Osteoblast (primary cell): ENCODE data around the gene RFC3. TPM values are rescaled to one million over a fixed set of nuclear protein-coding genes. Genes with fewer than 3 reads are reported as not detected.
"Not testable (repeated sequence)": the region's sequence is repeated elsewhere in the genome, so short reads cannot be mapped to it uniquely, and the experiment has no call there.

Experiments used
- DNase-seq: peaks from one replicate; pipeline ENCODE4 v3.0.0; 2011; ENCODE audit warnings: low spot score, mixed read lengths; ENCODE audit not compliant: insufficient read length; ENCODE audit errors: missing footprints
- H2AFZ ChIP-seq: 2 replicates; pipeline ENCODE4 v1.6.0; 2011; ENCODE audit warnings: mild to moderate bottlenecking, low read length
- H3K27ac ChIP-seq: 2 replicates; pipeline ENCODE4 v1.5.1; 2011; ENCODE audit warnings: mild to moderate bottlenecking, low read depth, low read length, moderate library complexity
- H3K27me3 ChIP-seq: 2 replicates; pipeline ENCODE4 v1.6.0; 2012; ENCODE audit warnings: mild to moderate bottlenecking, control low read depth, inconsistent platforms, low read length, moderate library complexity; ENCODE audit not compliant: insufficient read depth
- H3K36me3 ChIP-seq: 2 replicates; pipeline ENCODE4 v1.5.1; 2011; ENCODE audit warnings: mild to moderate bottlenecking, low read length, control low read depth, moderate library complexity; ENCODE audit not compliant: insufficient read depth
- H3K4me1 ChIP-seq: 2 replicates; pipeline ENCODE4 v1.5.1; 2011; ENCODE audit warnings: mild to moderate bottlenecking, low read length, control low read depth, moderate library complexity; ENCODE audit not compliant: insufficient read depth
- H3K4me2 ChIP-seq: 2 replicates; pipeline ENCODE4 v1.6.0; 2011; ENCODE audit warnings: mild to moderate bottlenecking, low read length; ENCODE audit not compliant: insufficient read depth
- H3K4me3 ChIP-seq: fragments of 200-600 bp; sonication (generic); 3 replicates; pipeline ENCODE4 v1.5.1; 2012; ENCODE audit warnings: mild to moderate bottlenecking, low read length, inconsistent platforms; ENCODE audit not compliant: insufficient read depth
- H3K79me2 ChIP-seq: 2 replicates; pipeline ENCODE4 v1.6.0; 2012; ENCODE audit warnings: mild to moderate bottlenecking, low read length, control low read depth, inconsistent platforms; ENCODE audit not compliant: insufficient read depth
- H3K9me3 ChIP-seq: 2 replicates; pipeline ENCODE4 v1.5.1; 2011; ENCODE audit warnings: low read depth, low read length, control low read depth
- H4K20me1 ChIP-seq: 2 replicates; pipeline ENCODE4 v1.6.0; 2012; ENCODE audit warnings: mild to moderate bottlenecking, low read length, control low read depth; ENCODE audit not compliant: insufficient read depth
- total RNA-seq: library from RNA; depleted of rRNA; stranded (reverse); fragments of >200 nt; gene quantifications from 2 replicates; pipeline ENCODE4 v1.2.3, GENCODE V29; 2012
- TF ChIP-seq, protein P1 (sequence below): IDR thresholded peaks from 2 replicates; pipeline ENCODE4 v1.5.1; 2011; ENCODE audit warnings: mild to moderate bottlenecking, low read depth, low read length, moderate library complexity; ENCODE audit errors: extremely low read depth

RFC3 gene
- total RNA-seq, 1 donor: 5.4 TPM

DNA sequence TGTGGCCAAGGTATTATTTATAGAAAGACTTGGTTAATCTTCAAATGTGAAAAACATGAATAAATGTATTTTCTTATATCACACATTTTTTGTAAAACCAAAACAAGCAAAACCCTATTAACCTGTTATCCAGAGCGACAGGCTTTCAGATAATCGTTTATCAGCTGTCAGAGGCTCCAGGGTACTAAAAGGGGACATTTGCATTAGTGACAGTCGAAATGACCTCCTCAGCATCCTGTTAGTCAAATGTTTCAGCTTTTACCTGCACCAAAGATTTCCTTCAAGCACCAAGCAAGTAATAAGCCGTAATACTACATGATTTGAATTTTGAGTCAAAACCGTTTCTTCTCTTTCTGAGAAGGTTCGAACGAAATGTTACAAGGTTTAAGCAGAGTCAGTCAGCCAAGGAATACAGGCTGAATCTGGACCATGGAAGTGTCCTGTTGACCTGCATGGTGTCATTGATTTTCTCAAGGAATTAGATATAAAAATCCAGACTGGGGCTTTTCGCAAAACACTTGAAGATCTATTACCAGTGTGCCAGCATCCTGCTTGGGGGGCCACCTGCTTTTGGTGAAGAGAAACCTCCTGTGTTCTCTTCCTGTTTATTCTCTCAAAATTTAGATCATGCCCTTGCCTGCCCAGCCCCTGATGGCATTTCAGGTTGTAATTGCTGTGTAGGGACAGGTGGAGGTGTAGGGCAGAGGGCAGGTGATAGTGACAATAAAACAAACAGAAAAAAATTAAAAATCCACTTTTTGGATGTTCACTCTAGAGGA, 11.3 kb upstream of the RFC3 start:
- Histone ChIP-seq H3K4me2 (no peak overlapping the region), H3K79me2 (no peaks in the 10 kb centered on the region), H3K36me3 (no peaks in the 10 kb centered on the region), H3K4me1 (no peaks in the 10 kb centered on the region), H3K9me3 (no peaks in the 10 kb centered on the region), H3K27ac (no peak overlapping the region), H4K20me1 (no peaks in the 10 kb centered on the region), H3K27me3 (peaks cover 26% of the 10 kb centered on the region), H3K4me3 (no peak overlapping the region), H2AFZ (no peak overlapping the region)
- peak; percentile 8 for DNase-seq
- TF ChIP-seq, protein P1, sequence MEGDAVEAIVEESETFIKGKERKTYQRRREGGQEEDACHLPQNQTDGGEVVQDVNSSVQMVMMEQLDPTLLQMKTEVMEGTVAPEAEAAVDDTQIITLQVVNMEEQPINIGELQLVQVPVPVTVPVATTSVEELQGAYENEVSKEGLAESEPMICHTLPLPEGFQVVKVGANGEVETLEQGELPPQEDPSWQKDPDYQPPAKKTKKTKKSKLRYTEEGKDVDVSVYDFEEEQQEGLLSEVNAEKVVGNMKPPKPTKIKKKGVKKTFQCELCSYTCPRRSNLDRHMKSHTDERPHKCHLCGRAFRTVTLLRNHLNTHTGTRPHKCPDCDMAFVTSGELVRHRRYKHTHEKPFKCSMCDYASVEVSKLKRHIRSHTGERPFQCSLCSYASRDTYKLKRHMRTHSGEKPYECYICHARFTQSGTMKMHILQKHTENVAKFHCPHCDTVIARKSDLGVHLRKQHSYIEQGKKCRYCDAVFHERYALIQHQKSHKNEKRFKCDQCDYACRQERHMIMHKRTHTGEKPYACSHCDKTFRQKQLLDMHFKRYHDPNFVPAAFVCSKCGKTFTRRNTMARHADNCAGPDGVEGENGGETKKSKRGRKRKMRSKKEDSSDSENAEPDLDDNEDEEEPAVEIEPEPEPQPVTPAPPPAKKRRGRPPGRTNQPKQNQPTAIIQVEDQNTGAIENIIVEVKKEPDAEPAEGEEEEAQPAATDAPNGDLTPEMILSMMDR: no peak

DNA sequence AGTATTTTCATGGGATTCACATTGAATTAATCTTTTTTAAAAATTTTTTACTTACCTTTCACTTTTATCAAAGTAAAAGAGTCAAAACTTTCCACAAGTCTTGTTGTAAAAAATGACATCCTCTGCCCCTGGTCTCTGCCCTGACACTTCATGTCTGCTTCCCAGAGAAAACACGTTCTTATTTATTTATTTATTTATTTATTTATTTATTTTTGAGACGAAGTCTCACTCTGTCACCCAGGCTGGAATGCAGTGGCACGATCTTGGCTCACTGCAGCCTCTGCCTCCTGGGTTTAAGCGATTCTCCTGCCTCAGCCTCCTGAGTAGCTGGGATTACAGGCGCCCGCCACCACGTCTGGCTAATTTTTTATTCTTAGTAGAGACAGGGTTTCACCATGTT, 5.1 kb upstream of the RFC3 start:
- not testable (repeated sequence) for H3K36me3 ChIP-seq, H2AFZ ChIP-seq

GRCh38 chr13:33815011-33815550, 2.9 kb upstream of the RFC3 start:
- no peak for DNase-seq
- H3K36me3 ChIP-seq: no peaks in the 10 kb centered on the region
- H3K4me1 ChIP-seq: peaks cover 6% of the 10 kb centered on the region
- H3K79me2 ChIP-seq: peaks cover 11% of the 10 kb centered on the region
- H3K4me2 ChIP-seq: no peak overlapping the region
- no peak overlapping the region for H3K4me3 ChIP-seq
- no peaks in the 10 kb centered on the region for H3K9me3 ChIP-seq
- no peaks in the 10 kb centered on the region for H3K27me3 ChIP-seq
- TF ChIP-seq, protein P1: no peak
- H2AFZ ChIP-seq: peak overlapping the region; percentile 41
- H4K20me1 ChIP-seq: no peaks in the 10 kb centered on the region
- no peak overlapping the region for H3K27ac ChIP-seq

More for the DNA sequence above, 5.1 kb upstream of the RFC3 start:
- not testable (repeated sequence) for H3K4me1 ChIP-seq, H3K27me3 ChIP-seq, H3K4me3 ChIP-seq, H4K20me1 ChIP-seq, H3K27ac ChIP-seq, H3K79me2 ChIP-seq, H3K9me3 ChIP-seq, DNase-seq, H3K4me2 ChIP-seq

DNA sequence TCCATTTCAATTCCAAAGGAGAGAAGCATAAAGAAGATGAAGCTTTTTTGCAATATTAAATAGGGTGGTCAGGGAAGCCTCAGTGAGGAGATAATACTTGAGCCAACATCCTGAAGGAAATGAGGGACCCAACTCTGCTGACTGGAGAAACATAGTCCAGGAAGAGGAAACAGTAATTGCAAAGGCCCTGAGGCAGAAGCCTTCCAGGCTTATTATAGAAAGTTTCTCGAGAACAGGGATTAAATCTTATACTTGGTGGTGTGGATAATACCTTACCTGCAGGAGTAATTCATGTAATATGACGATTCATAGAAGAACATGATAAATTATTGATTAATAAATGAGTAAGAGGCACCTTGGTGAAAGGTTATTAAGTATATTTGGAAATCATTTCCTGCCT, 1.0 kb upstream of the RFC3 start:
- no peak for DNase-seq
- H3K4me3 ChIP-seq: no peak overlapping the region
- no peaks in the 10 kb centered on the region for H3K36me3 ChIP-seq
- no peak overlapping the region for H3K4me2 ChIP-seq
- TF ChIP-seq, protein P1: no peak
- H3K4me1 ChIP-seq: peaks cover 6% of the 10 kb centered on the region
- peak overlapping the region; percentile 76 for H2AFZ ChIP-seq
- peaks cover 20% of the 10 kb centered on the region for H3K79me2 ChIP-seq
- H3K27me3 ChIP-seq: no peaks in the 10 kb centered on the region
- no peaks in the 10 kb centered on the region for H3K9me3 ChIP-seq
- H3K27ac ChIP-seq: no peak overlapping the region
- H4K20me1 ChIP-seq: no peaks in the 10 kb centered on the region
